Left renal pelvis (tissue), 4 donors: ENCODE measurements around the gene CCS. TPM values are rescaled to one million over a fixed set of nuclear protein-coding genes. Genes with fewer than 3 reads are reported as not detected.

Experiments
- DNase-seq, 4 donors: peaks; one replicate each; pipeline ENCODE4 v3.0.0-alpha.2; 2013; ENCODE audit warnings: low read depth in 4 of 4, low spot score in 3 of 4
- polyA plus RNA-seq, 4 donors: library from polyadenylated mRNA; unstranded; fragments of 120-200 nt; gene quantifications; one replicate each; pipeline ENCODE4 v1.2.1, GENCODE V29; 2013; ENCODE audit not compliant: insufficient read length in 4 of 4

The CCS gene
- polyA plus RNA-seq, 4 donors: 41.5 to 77.0 (median 48.4) TPM

- no peak for DNase-seq
Measured at GRCh38 chr11:66653123-66653522, 60.1 kb downstream of the CCS start.

Other genes with a start within 250 kb of the CCS start
- gene BRMS1, start 248.1 kb upstream of the CCS start, polyA plus RNA-seq: 10 to 100 TPM; 15.3 to 36.1 (median 29.9) TPM
- gene B4GAT1, start 245.6 kb upstream of the CCS start, polyA plus RNA-seq: 10 to 100 TPM; 49.2 to 53.2 (median 50.5) TPM
- 10 to 100 TPM in 3 of 4 donors, 1 to 10 TPM in 1; 2.8 to 29.9 (median 17.9) TPM for gene SLC29A2, start 221.4 kb upstream of the CCS start, polyA plus RNA-seq
- under 1 TPM; 0.19 to 0.57 (median 0.42) TPM for gene NPAS4, start 172.2 kb upstream of the CCS start, polyA plus RNA-seq
- gene MRPL11, start 154.3 kb upstream of the CCS start, polyA plus RNA-seq: 10 to 100 TPM; 56.8 to 82.2 (median 72.2) TPM
- 1 to 10 TPM; 4.8 to 6.9 (median 6.1) TPM for gene PELI3, start 126.3 kb upstream of the CCS start, polyA plus RNA-seq
- 10 to 100 TPM in 3 of 4 donors, 1 to 10 TPM in 1; 7.7 to 22.6 (median 20.6) TPM for gene DPP3, start 112.8 kb upstream of the CCS start, polyA plus RNA-seq
- 10 to 100 TPM; 36.5 to 96.9 (median 70.8) TPM for gene BBS1, start 82.5 kb upstream of the CCS start, polyA plus RNA-seq
- gene ZDHHC24, start 47.1 kb upstream of the CCS start, polyA plus RNA-seq: 1 to 10 TPM; 5.9 to 9.8 (median 7.5) TPM
- under 1 TPM; 0.27 to 0.52 (median 0.48) TPM for gene ACTN3, start 46.3 kb upstream of the CCS start, polyA plus RNA-seq
- gene CTSF, start 24.6 kb upstream of the CCS start, polyA plus RNA-seq: 100 to 1,000 TPM in 3 of 4 donors, 10 to 100 TPM in 1; 93.0 to 112 (median 104) TPM
- gene CCDC87, start 122 bp upstream of the CCS start, polyA plus RNA-seq: under 1 TPM; 0.23 to 0.50 (median 0.28) TPM
- 10 to 100 TPM; 50.9 to 94.3 (median 64.1) TPM for gene RBM14, start 23.4 kb downstream of the CCS start, polyA plus RNA-seq
- gene RBM4, start 45.5 kb downstream of the CCS start, polyA plus RNA-seq: 100 to 1,000 TPM; 173 to 257 (median 252) TPM
- gene RBM4B, start 84.7 kb downstream of the CCS start, polyA plus RNA-seq: 10 to 100 TPM; 63.3 to 81.4 (median 63.9) TPM
- 10 to 100 TPM in 3 of 4 donors, 1 to 10 TPM in 1; 9.2 to 75.2 (median 50.7) TPM for gene SPTBN2, start 136.0 kb downstream of the CCS start, polyA plus RNA-seq